Measurements from ENCODE around the gene GHITM. TPM values are rescaled to one million over a fixed set of nuclear protein-coding genes. Genes with fewer than 3 reads are reported as not detected.

GHITM gene
- polyA plus RNA-seq, 1 of the 3 experiments (the other 2 are of a cell fraction), result 113 TPM

Other genes starting within 250 kb of the GHITM start
- not detected in 2 replicates for gene GPR15LG, start 34.3 kb downstream of the GHITM start, polyA plus RNA-seq (2012; rRNA removed)
- gene CDHR1, start 55.0 kb downstream of the GHITM start, polyA plus RNA-seq (2012; rRNA removed), result 0.02 and 0.05 TPM in 2 replicates
- gene LRIT2, start 86.0 kb downstream of the GHITM start, polyA plus RNA-seq (2012; rRNA removed), result not detected in 2 replicates
- gene LRIT1, start 102.0 kb downstream of the GHITM start, polyA plus RNA-seq (2012; rRNA removed), result not detected in 2 replicates
- gene RGR, start 105.5 kb downstream of the GHITM start, polyA plus RNA-seq (2012; rRNA removed), result not detected in 2 replicates
- gene CCSER2, start 189.1 kb downstream of the GHITM start, polyA plus RNA-seq (2012; rRNA removed), result 8.5 and 12.2 TPM in 2 replicates